Progenitor cell of endocrine pancreas (in vitro differentiated cells): Measurements from ENCODE around the gene PINLYP. TPM values are rescaled to one million over a fixed set of nuclear protein-coding genes. Genes with fewer than 3 reads are reported as not detected.
A peak's percentile ranks its signal among the peaks of the same experiment; 100 is the strongest.

Experiments used
- DNase-seq: peaks from one replicate; pipeline ENCODE4 v3.0.0; 2021; ENCODE audit warnings: low spot score; ENCODE audit not compliant: unreplicated experiment
- H3K27ac Mint-ChIP-seq: 2 replicates; pipeline ENCODE4 v1.8.0; 2021; ENCODE audit warnings: mild to moderate bottlenecking, moderate library complexity, mixed read lengths
- H3K27me3 Mint-ChIP-seq: 2 replicates; pipeline ENCODE4 v1.8.0; 2021; ENCODE audit warnings: mixed read lengths
- H3K36me3 Mint-ChIP-seq: 2 replicates; pipeline ENCODE4 v1.8.0; 2022; ENCODE audit warnings: mixed read lengths; ENCODE audit not compliant: insufficient read depth
- H3K4me1 Mint-ChIP-seq: 2 replicates; pipeline ENCODE4 v1.8.0; 2021; ENCODE audit warnings: low read depth, mixed read lengths
- H3K4me3 Mint-ChIP-seq: 2 replicates; pipeline ENCODE4 v1.8.0; 2021; ENCODE audit warnings: low read depth, mild to moderate bottlenecking, moderate library complexity, mixed read lengths
- H3K9me3 Mint-ChIP-seq: 2 replicates; pipeline ENCODE4 v1.8.0; 2021; ENCODE audit warnings: low read depth, mixed read lengths
- total RNA-seq: library from RNA; stranded (reverse); gene quantifications from 2 replicates; pipeline ENCODE4 v1.2.1, GENCODE V29; 2021
- TF ChIP-seq, protein P1 (sequence below): fragments of 200-600 bp; sonication (generic); IDR thresholded peaks from one replicate; pipeline ENCODE4 v1.5.0; 2021; ENCODE audit warnings: antibody characterized with exemption, mild to moderate bottlenecking; ENCODE audit not compliant: unreplicated experiment

PINLYP gene
- total RNA-seq, 1 donor from 2014 or later: 7.7 TPM

DNA sequence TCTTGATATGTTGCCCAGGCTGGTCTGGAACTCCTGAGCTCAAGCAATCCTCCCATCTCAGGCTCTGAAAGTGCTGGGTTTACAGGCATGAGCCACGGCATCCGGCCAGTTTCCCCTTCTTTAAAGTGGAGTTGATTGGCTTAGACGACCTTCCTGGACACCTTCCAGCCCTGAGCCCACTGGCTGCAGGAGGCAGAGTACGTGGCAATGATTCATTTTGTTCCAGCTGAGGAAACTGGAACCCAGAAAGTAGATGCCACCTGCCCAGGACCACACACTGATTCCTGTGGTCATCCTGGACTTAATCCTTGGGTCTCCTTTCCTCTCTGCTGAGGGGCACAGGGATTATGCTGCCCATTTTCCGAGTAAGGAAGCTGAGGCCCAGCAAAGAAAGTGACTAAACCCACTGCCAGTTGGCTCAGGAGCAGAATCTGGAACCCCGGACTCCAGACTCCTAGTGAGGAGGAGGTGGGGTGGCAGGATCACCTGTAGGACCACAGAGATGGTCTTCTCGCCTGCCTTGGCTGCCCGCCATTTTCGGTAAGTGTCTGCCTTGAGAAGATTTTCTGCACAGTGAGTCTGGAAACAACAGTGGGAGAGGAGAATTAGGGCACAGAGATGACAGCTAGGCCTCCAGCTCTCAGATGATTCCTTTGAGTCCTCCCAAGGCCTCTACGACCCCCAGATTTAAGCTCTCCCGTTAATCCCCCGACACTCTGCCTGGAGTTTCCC, 1.0 kb upstream of the PINLYP start:
- Mint-ChIP-seq H3K9me3 (no peaks in the 10 kb centered on the region), H3K4me1 (peaks cover 23% of the 10 kb centered on the region), H3K27me3 (no peaks in the 10 kb centered on the region), H3K36me3 (peaks cover 5% of the 10 kb centered on the region), H3K4me3 (peak overlapping the region; percentile 91), H3K27ac (peak overlapping the region; percentile 96)
- no peak for DNase-seq
- TF ChIP-seq, protein P1, sequence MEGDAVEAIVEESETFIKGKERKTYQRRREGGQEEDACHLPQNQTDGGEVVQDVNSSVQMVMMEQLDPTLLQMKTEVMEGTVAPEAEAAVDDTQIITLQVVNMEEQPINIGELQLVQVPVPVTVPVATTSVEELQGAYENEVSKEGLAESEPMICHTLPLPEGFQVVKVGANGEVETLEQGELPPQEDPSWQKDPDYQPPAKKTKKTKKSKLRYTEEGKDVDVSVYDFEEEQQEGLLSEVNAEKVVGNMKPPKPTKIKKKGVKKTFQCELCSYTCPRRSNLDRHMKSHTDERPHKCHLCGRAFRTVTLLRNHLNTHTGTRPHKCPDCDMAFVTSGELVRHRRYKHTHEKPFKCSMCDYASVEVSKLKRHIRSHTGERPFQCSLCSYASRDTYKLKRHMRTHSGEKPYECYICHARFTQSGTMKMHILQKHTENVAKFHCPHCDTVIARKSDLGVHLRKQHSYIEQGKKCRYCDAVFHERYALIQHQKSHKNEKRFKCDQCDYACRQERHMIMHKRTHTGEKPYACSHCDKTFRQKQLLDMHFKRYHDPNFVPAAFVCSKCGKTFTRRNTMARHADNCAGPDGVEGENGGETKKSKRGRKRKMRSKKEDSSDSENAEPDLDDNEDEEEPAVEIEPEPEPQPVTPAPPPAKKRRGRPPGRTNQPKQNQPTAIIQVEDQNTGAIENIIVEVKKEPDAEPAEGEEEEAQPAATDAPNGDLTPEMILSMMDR: no peak

DNA sequence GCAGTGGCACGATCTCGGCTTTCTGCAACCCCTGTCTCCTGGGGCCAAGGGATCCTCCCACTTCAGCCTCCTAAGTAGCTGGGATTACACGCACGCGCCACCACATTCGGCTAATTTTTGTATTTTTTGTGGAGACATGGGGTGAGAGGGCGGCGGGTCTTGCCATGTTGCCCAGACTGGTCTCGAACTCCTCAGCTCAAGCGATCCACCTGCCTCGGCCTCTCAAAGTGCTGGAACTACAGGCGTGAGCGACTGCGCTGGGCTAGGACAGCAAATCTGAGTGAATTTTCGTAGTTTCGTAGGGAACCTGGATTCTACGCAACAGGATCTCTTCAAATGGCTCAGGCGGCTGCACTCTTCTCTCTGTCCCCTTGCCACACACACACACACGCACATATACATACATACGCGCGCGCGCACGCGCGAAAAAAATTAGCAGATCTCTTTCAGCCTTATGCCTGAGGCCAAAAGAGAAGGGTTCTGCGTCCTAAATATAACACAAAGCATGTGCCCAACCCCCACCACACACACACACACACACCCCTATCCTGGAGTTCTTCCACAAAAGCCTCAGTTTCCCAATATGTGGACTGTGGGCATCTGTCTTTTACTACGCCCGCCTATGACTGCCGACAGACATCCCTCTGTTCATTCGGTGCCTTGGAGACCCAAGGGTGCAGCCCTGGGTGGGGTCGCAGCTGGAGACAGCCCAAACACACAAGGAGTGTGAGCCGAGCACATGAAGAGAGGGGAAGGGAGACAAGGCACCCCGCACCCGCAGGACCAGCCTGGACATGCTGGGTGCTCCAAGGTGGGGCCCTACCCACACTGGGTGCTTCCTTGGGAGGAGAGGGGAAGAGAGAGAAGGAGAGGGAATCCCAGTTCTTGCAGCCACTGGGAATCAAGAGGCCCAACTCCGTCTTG, 616 bp downstream of the PINLYP start:
- Mint-ChIP-seq H3K27ac (peak overlapping the region; percentile 92), H3K4me1 (peaks cover 26% of the 10 kb centered on the region), H3K9me3 (no peaks in the 10 kb centered on the region), H3K36me3 (peaks cover 5% of the 10 kb centered on the region), H3K27me3 (no peaks in the 10 kb centered on the region), H3K4me3 (peak overlapping the region; percentile 48)
- TF ChIP-seq, protein P1: no peak
- DNase-seq: no peak

DNA sequence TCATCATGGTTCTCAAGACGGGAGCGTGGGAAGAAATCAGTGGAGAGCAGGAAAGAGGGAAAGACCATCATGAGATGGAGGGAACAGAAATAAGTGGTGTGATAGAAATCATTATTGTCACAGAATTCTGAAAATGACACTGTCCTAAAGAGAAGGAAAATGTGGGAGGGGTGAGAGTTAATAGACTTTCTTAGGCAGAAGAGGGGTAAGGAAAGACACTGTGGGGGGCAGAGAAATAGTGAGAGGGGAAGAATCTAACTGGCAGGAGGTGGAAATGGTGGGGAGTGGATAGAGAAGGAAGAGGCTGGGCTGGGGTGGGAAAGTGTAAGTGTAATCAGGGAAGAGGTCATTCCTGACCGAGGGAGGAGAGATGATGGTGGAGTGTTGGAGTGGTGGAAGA, 3.2 kb downstream of the PINLYP start:
- Mint-ChIP-seq H3K4me3 (peak overlapping the region; percentile 81), H3K27me3 (no peaks in the 10 kb centered on the region), H3K36me3 (no peaks in the 10 kb centered on the region), H3K9me3 (no peaks in the 10 kb centered on the region), H3K27ac (peak overlapping the region; percentile 43), H3K4me1 (peaks cover 22% of the 10 kb centered on the region)
- TF ChIP-seq, protein P1: no peak
- DNase-seq: no peak

DNA sequence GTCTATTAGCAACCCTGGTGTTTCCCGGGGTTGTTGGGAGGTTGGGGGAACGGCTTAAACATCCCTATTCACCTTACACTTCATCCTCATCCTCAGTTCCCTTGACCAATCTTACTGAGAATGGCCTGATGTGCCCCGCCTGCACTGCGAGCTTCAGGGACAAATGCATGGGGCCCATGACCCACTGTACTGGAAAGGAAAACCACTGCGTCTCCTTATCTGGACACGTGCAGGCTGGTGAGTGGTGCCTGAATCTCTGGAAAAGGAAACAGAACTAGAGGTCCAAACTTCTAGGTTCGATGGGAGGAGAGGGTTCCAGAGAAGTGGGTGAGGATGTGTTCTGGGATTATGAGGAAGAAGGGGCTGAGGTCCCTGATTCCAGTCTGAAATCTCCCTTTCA, 5.9 kb downstream of the PINLYP start:
- Mint-ChIP-seq H3K4me3 (peak overlapping the region; percentile 81), H3K36me3 (peaks cover 8% of the 10 kb centered on the region), H3K4me1 (peaks cover 19% of the 10 kb centered on the region), H3K9me3 (no peaks in the 10 kb centered on the region), H3K27me3 (no peaks in the 10 kb centered on the region), H3K27ac (peak overlapping the region; percentile 64)
- no peak for DNase-seq
- TF ChIP-seq, protein P1: no peak

DNA sequence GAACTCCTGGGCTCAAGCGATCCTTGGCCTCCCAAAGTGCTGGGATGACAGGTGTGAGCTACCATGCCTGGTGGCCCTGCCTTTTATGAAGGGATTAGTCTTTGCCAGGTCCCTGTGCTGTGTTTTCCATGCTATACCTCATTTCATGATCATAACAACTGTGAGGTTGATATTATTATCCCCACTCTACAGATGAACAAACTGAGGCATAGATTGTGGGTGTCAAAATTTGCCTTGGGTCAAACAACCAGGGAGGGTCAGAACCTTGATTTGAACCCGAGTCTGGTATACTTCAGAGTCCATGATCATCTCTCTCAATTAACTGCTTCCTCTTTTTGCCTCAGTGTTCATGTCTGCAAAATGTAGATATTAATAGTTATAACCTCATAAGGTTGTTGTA, 6.9 kb downstream of the PINLYP start:
- TF ChIP-seq, protein P1: no peak
- H3K36me3 Mint-ChIP-seq: peaks cover 8% of the 10 kb centered on the region
- no peak overlapping the region for H3K4me3 Mint-ChIP-seq
- peaks cover 16% of the 10 kb centered on the region for H3K4me1 Mint-ChIP-seq
- no peak overlapping the region for H3K27ac Mint-ChIP-seq
- no peak for DNase-seq
- H3K27me3 Mint-ChIP-seq: no peaks in the 10 kb centered on the region
- no peaks in the 10 kb centered on the region for H3K9me3 Mint-ChIP-seq
